Hematopoietic multipotent progenitor cell treated with erythropoietin and hydrocortisone succinate and interleukin-3 and kit ligand, for 4 days (in vitro differentiated cells): ENCODE data around the gene IL10RA.

Source experiments
- DNase-seq: peaks from one replicate; pipeline ENCODE4 v3.0.0-alpha.2; 2015

The IL10RA gene

GRCh38 chr11:118048472-118049370, 62.5 kb downstream of the IL10RA start:
- DNase-seq, result no peak

GRCh38 chr11:118049771-118050170, 63.6 kb downstream of the IL10RA start:
- DNase-seq, result no peak

GRCh38 chr11:118050208-118050891, 64.2 kb downstream of the IL10RA start:
- DNase-seq, result no peak
